AG08395 (cell line): ENCODE results near the gene ATP2C2.

ENCODE experiments used
- DNase-seq: peaks from one replicate; pipeline ENCODE4 v3.0.0; 2012; ENCODE audit warnings: mixed read lengths, low spot score

Gene ATP2C2

DNA sequence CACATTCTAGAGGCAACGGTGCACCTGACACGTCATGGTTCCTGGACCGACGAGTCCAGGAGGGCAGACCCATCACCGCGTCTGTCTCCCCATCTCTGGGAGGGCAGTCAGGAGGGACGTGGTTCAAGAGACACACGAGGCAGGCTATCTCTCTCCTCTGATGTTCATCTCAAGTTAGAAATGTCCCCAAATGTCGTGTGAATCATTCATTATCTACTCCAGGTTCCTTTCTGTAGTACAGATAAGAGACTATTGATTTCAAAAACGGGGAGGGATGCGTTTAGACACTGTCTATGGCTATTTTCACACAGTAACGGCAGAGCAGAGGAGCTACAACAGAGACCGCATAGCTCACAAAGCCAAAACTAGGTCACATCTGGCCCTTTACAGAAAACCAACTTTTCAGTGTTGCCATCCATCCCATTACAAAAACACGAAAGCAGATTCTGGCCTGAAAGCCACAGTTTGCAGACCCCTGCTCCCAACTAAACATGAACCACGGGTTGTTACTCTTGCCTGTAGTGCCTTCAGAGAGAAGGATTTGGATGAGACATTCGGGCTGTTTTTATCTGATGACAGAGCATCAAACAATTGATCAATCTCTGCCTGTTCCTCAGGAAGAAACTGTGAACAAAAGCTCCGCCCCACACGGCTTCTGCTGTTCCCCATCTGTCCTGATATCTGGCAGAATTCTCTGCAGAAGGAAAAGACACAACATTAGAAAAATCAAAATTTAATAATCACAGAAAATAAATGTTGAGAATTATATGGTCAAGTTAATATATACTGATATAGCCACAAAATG, 129.3 kb downstream of the ATP2C2 start:
- DNase-seq: no peak

DNA sequence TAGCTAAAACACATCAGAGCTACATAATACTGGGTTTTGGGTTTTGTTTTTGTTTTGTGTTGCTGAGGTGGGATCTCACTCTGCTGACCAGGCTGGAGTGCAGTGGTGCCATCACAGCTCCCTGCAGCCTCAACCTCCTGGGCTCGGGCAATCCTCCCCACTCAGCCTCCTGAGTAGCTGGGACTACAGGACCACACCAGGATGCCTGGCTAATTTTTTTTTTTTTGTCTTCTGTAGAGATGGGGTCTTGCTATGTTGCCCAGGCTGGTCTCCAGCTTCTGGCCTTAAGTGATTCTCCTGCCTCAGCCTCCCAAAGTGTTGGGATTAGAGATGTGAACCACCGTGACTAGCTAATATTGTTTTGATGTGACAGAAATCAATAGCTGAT, 129.9 kb downstream of the ATP2C2 start:
- no peak for DNase-seq

DNA sequence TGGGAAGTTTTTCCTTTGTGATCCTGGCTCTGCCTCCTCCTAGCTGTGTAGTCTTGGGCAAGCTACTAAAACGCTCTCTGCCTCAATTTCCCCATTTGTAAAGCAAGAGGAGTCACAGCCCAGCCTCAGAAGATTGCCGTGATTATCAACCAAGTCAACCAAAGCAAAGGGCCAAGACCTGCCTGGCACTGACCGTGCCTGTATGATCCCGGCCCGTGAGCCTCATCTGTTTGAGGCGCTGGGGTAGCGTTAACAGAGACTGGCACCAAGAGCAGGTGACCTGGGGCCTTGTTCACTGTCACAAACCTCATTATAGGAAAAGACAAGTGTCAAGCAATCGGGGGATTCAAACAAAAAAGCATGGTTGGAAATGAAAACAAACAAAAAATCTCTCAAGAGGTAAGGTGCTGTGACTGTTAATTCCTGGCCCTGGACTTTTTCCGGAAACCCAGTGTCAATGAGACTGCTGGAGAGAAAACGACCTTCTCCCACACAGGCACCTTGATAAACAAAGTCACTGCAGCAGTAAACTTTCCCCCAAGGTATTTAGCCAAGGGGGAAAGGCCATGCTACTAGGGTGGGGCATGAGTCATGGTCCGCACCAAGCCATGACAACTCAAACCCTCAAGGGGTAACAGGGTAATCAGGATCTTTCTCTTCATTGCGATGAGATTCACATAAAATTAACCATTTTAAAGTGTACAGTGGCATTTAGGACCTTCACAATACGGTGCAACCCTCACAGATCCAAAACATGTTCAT, 130.7 kb downstream of the ATP2C2 start:
- DNase-seq: no peak

GRCh38 chr16:84499638-84500037, 131.3 kb downstream of the ATP2C2 start:
- no peak for DNase-seq

- DNase-seq: no peak
These were observed 132.2 kb downstream of the ATP2C2 start for GRCh38 chr16:84500531-84500930.

GRCh38 chr16:84501077-84501735, 132.9 kb downstream of the ATP2C2 start:
- peak; percentile 57 for DNase-seq

GRCh38 chr16:84502075-84502474, 133.7 kb downstream of the ATP2C2 start:
- DNase-seq: no peak

DNA sequence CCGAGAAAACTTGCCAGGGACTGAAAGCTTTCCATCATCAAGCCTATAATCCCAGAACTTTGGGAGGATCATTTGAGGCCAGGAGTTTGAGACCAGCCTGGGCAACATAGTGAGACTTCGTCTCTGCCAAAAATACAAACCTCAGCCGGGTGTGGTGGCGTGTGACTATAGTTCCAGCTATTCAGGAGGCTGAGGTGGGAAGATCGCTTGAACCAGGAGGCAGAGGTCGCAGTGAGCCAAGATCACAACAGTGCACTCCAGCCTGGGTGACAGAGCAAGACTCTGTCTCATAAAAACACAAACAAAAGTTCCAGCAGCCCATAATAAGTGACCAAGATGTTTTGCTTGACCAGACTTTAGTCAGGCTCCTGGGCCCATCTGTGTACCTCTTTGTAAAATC, 134.2 kb downstream of the ATP2C2 start:
- no peak for DNase-seq

GRCh38 chr16:84503751-84504395, 135.5 kb downstream of the ATP2C2 start:
- peak; percentile 63 for DNase-seq

- DNase-seq: peak; percentile 99
These were observed 136.3 kb downstream of the ATP2C2 start, which contains the start of gene MEAK7 for GRCh38 chr16:84504420-84505248. MEAK7 (minus strand) TSS chr16:84504659; CDS start chr16:84498086, 6,573 bp downstream.

DNA sequence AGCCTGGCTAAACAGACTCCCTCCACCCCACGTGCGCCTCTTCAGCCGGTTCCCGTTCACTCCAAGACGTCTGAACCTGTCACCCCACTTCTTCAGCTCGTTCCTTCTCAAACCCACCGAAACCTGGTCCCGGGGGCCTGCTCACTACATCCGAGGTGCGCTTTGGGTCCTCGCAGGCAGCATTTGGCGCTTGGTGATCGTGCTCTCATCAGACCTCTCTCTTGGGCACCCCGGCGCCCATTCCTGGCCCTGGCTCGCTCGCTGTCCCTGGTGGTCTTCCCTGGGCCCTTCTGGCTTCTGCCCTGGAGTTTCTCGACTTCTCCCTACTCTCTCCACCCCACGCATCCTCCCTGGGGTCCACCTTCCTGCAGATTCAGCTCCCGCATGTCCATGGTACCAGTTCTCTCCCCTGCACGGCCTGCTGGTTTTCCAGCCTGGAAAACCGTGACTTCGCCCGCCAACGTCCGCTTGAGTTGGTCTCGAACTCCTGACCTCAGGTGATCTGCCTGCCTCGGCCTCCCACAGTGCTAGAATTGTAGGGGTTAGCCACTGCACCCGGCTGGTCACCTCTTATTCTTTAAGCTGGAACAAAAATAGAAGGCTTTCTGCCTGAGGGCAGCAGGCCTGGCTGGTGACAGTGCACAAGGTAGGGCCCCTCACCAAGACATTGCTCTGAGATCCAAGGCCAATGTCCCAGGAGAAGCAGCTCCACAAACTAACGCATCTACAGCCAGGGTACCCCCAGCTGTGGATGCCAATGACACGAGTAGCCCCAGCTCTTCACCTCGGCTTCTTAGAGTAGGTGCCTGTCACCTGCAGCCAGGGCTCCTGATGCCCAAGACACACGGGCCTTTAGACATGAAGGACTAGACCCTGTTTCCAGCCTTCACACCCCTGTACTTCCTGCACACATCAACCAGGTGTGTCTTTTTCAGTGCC, 137.2 kb downstream of the ATP2C2 start:
- DNase-seq: no peak

- peak; percentile 31 for DNase-seq
These were observed 139.0 kb downstream of the ATP2C2 start for GRCh38 chr16:84507011-84507982.

DNA sequence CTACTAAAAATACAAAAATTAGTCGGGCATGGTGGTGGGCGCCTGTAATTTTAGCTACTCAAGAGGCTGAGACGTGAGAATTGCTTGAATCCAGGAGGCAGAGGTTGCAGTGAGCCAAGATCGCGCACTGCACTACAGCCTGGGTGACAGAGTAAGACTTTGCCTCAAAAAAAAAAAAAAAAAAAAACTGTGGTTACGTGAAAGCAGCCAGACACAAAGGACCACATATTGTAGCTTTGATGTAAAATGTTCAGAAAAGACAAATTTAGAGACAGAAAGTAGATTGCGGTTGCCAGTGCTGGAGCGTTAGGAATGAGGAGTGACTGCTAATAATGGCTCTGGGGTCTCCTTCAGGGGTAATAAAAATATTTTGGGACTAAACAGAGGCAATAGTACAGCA, 140.2 kb downstream of the ATP2C2 start:
- DNase-seq: no peak

DNA sequence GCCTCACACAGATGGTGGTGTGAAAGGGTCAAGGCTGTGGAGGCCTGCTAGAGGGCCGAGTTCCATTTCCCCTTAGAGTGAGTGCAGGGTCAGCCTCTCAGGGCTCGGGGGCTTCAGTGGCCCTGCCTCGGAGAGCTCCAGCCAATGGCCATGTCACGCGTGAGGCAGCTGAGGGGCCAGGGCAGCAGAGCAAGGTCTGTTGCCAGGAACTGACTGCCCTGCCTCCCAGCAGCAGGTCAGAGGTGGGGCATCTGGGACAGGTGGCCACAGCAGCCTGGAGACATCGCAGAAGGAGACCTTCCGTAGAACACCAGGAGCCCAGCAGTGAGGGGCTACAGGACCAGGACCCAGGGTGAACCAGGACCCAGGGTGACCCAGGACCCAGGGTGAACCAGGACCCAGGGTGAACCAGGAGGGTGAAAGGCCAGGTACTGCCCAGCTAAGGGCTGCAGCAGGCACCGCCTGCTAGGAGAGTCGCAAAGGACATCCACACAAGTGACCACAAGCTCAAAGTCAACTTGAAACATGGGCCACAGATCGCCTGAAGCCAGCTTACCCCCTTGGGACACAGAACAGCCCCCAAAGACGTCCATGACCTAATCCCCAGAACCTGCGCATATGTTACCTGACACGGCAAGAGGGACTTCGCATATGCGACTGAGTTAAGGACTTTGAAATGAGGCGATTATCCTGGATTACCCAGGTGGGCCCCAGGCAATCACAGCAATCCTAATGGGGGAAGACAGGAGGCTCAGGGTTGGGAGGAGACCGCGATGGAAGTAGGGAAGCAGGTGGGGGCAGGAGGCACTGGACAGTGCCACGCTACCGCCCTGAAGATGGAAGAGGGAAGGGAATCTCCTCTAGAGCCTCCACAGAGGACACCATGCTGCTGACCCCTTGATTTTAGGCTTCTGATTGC, 141.0 kb downstream of the ATP2C2 start:
- no peak for DNase-seq

DNA sequence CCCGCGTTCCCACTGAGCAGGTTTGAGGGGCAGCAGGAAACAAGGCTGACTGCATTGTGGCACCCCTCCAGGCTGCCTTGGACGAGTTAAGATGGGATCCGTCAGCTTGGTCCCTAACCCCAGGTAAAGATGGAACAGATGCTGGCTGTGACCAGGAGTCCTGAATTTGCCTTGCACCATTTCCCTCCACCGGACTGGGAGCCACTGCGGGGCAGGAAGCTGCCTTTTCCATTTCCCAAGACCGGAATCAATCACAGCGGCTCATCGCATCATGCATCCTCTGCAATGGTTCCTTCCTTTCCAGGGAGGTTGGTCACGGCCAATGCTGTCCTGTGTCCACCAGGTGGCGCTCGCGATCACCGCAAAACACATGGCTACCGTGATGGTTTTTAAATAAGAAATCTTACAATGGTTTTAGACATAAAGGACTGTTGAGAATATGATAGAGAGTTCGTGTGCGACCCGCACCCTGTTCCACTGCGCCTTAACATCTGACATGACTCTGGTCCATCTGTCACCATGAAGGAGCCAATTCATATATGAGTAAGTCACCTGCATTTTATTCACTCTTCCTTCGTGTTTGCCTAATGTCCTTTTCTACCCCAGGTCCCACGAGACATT, 143.0 kb downstream of the ATP2C2 start:
- DNase-seq: peak; percentile 83

- no peak for DNase-seq
These were observed 143.5 kb downstream of the ATP2C2 start for GRCh38 chr16:84511831-84512230.

DNA sequence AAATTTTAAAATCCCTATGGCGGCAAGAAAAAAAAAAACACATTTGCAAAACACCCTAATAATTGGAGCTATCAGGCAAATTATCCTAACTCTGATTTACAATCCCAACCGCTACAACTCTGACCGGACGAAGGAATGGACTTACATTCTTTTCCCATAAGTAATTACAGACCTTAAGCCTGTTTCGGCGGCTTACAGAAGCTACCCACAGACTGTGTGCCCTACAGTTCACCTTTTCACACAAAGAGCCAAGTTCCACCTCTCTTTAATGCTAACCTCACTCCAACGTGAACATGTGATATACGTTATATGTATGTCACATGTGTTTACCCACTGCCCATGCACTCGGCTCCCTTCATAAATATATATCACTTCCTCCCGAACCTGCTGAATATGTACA, 144.8 kb downstream of the ATP2C2 start:
- no peak for DNase-seq
